Activated CD4-positive, alpha-beta T cell treated with anti-CD3 and anti-CD28 coated beads, Interleukin-2, amount 50 U/mL, for 24 hours (primary cell): ENCODE data around the gene ANKRD10.

ENCODE experiments used
- DNase-seq, 2 donors: peaks; one replicate each; pipeline ENCODE4 v3.0.0-alpha.2; 2020; ENCODE audit warnings: low read depth in 1 of 2, low spot score in 1 of 2

The ANKRD10 gene

GRCh38 chr13:110835721-110836604, 78.9 kb downstream of the ANKRD10 start:
- no peak for DNase-seq

DNA sequence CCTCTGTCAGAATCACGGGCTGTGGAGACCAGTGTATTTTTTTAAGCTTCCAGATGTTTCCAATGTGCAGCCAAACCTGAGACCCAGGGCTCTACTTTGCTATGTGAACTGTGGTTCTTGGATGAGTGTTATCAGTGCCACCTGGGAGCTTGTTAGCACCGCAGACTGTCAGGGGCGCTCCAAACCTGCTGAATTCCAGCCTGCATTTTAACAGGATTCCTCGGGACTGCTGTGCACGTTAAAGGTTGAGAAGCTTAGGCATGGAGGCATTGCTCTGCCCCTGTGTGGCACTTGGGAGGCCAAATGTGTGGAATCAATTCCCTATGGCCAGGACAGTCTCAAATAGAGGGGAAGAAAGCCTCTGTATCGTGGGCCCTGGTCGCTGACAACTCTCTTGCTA, 80.3 kb downstream of the ANKRD10 start:
- no peak for DNase-seq

DNA sequence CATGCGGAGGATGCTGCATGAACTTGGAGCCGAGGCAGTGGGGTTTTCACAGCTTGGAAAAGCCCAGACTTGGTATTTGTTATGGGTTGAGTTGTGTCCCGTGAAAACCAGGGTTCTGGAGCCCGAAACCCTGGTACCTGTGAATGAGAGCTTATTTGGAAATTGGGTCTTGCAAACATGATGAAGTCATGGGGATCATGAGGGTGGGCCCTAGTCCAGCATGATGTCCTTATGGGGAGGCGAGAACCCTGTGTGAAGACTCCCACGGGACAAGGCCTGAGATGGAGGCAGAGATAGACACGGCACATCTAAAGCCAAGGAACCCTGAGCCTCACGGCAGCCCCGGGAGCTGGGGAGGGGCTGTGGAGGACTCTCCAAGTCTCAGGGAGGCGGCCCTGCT, 82.3 kb downstream of the ANKRD10 start:
- DNase-seq: no peak

GRCh38 chr13:110832205-110832479, 82.7 kb downstream of the ANKRD10 start:
- no peak for DNase-seq

DNA sequence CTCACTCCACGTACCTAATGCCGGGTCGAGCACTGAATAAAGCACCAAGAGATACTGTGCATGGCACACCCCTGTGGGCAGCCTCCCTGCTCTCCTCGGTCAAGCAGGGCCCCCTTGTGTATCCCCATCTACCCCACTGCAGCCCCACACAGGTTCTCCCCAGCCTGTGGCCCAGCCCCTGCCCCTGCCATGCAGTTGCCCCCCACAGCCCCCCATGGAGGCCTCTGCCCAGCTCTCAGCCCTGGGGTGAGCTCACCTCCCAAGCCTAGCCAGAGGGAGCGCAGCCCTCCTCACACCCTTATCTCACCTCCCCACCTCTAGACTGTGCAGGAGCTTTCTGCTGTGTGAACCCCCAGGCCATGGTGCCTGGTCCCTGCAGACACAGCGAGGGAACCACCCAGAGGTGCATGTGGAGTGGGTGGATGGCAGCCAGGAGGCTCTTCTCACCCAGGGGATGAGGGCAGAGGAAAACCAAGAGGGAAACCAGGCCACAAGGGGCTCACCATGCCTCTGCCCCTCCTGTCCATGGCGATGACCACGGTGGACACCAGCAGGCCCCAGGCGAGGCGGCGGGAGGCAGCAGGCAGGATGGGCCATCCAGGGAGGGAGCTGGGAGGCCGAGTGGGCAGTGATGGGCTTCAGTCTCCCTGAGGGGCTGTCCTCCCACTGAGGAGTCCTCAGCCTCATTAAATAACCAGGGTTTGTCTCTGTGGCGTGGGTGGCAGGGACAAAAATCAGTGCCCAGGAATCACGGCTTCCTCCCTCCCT, 83.2 kb downstream of the ANKRD10 start:
- no peak for DNase-seq

GRCh38 chr13:110830800-110831371, 84.0 kb downstream of the ANKRD10 start:
- no peak for DNase-seq

DNA sequence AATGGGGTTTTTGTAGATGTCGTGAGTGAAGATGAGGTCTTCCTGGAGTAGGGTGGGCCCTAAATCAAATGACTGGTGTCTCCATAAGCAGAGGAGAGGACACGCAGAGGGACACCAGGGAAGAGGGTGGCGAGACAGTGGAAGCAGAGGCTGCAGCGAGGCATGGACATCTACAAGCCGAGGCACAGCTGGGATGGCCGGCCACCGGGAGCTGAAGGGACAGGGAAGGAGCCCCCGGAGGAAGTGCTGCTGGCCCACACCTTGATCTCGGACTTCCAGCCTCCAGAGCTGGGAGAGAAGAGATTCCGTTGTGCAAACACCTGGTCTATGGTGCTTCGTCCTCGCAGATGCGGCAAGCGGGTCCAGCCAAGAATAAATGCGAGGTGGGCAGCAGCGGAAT, 84.5 kb downstream of the ANKRD10 start:
- no peak for DNase-seq

DNA sequence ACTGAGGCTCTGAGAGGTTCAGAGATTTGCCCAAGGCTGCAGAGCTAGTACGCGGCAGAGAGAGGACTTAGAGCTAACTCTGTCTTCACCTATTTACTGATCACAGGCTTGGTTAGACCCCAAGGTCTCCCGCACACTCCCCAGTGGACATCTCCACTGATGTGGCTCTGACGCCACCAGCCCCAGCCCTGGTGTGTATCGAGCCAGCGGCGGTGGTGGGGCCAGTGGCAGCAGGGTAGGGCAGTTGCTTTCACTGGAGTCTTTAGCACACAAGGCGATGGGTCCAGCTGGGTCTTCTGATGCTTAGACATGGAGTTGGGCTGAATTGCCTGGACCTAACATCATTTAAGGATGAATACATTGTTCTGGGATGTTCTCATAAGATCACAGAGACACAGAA, 85.4 kb downstream of the ANKRD10 start:
- DNase-seq: no peak

GRCh38 chr13:110828705-110829104, 86.2 kb downstream of the ANKRD10 start:
- DNase-seq: no peak
